Myocyte (in vitro differentiated cells): Measurements from ENCODE around the gene MAP2K2. TPM values are rescaled to one million over a fixed set of nuclear protein-coding genes. Genes with fewer than 3 reads are reported as not detected.
"Not testable (repeated sequence)": the region's sequence is repeated elsewhere in the genome, so short reads cannot be mapped to it uniquely, and the experiment has no call there.

ENCODE experiments used
- DNase-seq: peaks from one replicate; pipeline ENCODE4 v3.0.0-alpha.2; 2012; ENCODE audit warnings: low read depth
- total RNA-seq: library from RNA; depleted of rRNA; stranded (reverse); fragments of >200 nt; gene quantifications from 2 replicates; pipeline ENCODE4 v1.2.3, GENCODE V29; 2014

MAP2K2 gene
- total RNA-seq, 1 donor from 2014 or later: 224 TPM

DNA sequence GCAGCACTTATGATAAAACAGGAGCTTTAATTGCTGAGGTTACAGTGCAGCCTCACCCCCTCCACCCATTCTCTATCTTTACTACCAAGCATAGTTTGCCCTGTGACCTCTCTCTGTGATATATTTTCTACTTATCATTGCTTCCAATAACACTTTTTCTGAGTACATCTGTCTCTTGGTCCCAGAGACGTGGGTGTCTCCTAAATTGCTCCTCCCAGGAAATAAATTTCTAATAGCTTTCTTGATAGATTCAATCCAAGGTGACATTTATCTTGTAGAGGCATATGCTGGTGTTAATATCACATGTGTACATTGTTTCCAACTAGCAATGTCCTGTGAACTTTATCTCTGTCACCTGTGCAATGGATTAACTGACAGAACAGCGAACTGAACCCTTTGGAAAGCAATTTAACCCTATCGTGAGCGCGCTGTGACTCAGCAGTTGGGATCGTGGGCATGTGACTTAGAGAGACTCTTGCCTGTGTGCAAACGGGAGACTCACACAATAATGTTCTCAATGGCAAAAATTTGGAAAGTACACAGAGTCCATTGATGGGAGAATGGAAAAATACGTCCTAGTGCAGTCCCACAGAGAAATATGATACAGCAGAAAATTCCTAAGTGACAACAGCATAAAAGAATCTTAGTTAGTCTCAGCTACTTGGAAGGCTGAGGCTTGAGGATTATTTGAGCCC is 7.0 kb upstream of the MAP2K2 start:
- peak; percentile 74 for DNase-seq

DNA sequence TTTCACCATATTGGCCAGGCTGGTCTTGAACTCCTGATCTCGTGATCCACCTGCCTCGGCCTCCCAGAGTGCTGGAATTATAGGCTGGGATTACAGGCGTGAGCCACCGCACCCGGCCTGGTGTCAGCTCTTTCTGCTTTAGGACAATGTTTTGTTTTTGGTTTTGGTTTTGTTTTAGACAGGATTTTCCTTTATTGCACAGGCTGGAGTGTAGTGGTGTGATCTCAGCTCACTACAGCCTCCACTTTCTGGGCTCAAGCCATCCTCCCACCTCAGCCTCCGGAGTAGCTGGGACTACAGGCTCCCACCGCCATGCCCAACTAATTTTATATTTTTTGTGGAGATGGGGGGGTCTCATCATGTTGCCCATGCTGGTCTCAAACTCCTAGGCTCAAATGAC is 5.1 kb upstream of the MAP2K2 start:
- DNase-seq: not testable (repeated sequence)

DNA sequence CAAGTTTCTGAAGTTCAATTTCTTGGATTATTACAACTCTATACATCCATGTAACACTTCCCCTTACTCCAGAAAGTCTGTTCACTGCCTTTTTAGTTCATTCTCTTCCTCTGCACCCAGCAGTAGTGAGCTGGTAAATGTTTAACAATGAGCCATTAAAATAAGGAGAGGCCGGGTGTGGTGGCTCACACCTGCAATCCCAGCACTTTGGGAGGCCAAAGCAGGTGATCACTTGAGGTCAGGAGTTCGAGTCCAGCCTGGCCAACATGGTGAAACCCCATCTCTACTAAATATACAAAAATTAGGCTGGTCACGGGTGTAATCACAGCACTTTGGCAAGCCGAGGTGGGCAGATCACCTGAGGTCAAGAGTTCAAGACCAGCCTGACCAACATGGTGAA is 3.4 kb upstream of the MAP2K2 start:
- DNase-seq: not testable (repeated sequence)

DNA sequence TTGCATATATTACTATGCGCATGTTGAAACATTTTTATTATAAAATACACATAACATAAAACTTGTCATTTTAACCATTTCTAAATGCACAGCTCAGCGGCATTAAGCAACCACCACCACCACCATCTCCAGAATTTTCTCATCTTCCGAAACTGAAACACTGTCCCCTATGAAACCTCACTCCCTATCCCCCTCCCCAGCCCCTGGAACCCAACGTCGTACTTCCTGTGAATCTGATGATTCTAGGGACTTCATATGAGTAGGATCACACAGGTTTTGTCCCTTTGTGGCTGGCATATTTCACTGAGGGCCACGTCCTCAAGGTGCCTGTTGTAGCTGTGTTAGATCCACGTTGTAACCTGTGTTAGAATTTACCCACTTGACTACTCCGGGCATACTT is 716 bp upstream of the MAP2K2 start:
- no peak for DNase-seq

DNA sequence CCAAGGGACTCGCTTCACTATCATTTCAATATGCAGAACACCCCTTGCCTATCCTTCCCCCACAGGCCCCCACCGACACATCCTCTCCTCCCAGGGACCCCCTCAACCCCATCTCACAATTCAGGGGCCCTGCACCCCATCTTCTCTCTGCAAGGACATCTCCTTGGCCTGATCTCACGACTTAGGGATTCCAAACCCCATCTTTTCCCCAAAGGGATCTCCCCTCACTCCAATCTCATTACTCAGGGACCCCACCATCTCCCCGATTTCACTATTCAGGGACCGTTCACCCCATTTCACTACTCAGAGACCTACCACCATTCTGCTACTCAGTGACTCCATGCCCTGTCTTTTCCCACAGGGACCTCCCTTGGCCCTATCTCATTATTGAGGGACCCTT is 1.4 kb downstream of the MAP2K2 start:
- DNase-seq: no peak

DNA sequence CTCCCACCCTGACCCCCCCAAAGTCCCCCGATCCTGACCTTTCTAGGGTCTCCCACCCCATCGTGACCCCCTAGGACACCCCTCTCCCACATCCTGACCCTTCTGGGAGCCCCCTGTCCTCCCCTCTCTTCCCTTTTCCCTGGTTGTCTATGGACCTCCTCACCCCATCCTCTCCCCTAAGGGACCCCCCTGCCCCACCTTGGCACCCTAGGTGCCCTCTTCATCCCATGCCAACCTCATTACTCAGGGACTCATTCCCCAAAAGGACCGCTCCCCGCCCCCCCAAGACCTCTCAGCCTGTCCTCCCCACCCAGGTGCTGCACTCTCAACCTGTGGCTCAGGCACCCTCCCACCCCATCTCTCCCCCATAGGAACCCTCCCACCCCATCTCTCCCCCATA is 2.1 kb downstream of the MAP2K2 start:
- DNase-seq: no peak

DNA sequence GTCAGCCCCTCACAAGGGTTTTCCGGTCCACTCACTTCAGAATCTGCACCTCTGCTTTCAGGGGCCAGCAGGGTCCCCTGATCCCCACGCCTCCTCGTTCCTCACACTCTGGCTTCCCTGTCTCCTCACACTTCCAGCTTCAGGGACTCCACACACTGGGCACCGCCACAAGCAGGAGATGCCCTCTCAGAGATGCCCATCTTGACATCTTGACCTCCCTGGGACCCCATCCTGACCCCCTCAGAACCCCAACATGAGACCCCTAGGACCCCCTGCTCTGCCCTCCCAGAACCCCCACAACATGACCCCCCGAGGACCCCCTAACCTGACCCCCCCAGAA is 2.7 kb downstream of the MAP2K2 start:
- no peak for DNase-seq

DNA sequence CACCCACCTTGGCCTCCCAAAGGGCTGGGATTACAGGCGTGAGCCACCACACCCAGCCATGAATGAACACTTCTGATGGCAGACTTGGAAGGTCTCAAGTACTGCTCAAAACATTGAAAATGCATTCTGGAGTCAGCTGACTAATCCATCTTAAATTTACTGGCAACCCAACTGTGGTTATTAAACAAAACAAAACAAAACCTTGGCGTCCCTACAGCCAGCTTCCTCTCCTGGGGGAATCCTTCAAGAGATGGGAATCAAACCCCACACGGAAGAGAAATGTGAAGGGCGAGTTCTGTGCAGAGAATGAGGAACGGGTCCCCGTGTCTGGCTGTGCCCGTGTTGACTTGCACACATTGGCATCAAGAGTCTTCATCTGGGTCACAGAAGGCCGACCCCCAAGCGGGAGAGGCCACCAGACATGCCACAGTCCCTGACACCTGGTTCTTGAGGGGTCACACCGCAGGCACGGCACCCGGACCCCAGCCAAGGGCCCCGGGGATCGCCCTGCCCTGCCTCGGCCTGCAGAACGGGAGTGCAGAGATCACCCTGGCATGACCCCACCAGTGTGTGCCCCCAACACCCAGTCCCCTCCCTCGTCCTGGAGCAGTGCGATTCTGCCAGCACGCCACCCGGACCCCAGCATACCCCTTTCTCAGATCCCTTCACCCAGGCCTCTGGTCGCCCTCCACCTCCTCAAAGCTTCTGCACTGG is 3.2 kb downstream of the MAP2K2 start:
- DNase-seq: no peak

DNA sequence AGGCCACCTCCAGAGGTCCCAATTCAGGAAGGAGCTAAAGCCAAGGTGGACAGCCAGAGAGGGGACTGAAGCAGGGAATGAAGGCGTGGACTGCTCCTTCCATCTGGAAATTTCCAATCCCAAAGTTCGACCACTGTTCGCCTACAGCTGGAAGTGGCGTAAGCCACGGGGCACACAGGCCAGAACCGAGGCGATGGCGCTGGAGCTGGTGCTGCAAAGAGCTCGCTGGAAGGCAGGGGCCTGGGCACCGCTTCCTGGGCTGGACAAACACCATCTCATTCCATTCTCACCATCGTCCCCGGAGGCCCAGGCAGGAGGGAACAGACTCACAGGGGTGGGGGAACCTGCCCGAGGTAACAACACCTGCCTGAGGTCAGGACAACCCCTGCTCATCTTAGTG is 4.2 kb downstream of the MAP2K2 start:
- DNase-seq: no peak

DNA sequence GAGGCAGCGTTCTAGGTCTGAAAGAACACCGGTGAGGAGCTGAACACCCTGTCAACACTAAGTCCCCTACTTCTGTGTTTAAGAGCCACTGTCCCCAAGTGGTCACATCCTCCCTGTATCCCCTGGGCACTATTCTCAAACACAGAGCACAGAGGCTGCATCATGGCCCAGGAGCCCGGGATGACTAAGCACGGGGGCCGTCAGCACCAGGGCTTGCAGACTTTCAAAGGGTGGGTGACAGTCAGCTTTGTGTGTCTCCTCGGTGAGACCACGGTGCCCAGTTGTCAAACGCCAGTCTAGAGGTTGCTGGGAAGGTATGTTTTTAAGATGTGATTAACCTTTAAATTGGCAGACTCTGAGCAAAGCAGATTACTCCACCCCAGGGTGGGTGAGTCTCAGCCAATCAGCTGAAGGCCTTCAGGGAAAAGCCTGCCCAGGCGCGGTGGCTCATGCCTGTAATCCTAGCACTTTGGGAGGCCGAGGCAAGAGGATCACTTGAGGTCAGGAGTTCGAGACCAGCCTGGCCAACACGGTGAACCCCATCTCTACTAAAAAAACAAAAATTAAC is 8.0 kb downstream of the MAP2K2 start:
- no peak for DNase-seq

DNA sequence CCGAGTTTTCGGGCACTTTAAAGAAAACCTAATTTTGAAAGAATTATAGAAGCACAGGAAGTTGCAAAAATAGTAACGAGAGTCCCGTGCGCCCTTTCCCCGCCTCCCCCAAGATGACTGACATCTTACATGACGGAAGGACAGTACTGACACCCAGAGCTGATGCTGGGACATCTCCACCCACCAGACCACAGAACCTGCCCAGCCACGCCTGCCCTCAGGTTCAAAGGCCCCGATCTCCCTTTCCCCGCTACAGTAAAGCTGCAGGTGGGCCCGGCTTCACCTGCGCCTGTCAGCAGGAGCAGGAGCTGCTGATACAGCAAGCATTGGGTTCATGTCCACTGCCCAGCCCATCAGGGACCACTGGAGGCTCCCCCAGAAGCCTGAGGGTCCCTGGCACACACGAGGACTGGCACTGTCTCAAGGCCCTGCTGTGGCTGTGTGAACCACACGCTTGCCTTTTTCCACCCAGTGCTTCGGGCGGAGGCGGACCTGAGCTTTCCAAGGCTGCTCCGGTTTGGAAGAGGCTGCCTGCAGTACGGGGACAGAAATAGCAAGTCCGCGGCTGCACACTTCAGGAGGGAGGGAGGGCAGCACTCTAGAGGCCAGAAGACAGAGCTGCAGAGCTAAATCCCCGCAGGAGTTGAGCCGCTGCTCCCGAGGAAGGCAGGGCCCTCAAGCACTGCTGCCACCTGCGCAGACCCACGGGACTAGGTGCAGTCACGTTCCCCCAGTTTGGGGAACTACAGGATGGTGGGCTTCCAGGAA is 8.7 kb downstream of the MAP2K2 start:
- no peak for DNase-seq

DNA sequence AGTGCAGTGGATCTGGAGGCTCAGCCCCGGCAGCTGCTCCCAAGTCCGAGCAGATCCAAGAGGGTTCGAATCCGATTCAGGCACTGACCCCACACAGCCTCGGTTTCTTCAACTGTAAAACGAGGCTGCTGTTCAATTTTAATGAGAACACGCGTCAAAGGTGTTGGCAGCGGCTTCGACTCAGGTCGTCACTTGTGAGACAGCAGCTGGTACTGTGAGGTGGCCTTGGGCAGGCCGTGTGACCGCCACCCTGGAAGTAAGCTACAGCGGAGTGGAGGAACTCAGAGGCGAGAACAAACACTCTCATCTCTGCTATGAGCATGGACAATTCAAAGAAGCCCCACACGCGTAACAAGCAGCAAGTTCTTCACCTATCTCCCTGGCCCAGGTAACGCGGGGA is 9.7 kb downstream of the MAP2K2 start:
- DNase-seq: no peak

DNA sequence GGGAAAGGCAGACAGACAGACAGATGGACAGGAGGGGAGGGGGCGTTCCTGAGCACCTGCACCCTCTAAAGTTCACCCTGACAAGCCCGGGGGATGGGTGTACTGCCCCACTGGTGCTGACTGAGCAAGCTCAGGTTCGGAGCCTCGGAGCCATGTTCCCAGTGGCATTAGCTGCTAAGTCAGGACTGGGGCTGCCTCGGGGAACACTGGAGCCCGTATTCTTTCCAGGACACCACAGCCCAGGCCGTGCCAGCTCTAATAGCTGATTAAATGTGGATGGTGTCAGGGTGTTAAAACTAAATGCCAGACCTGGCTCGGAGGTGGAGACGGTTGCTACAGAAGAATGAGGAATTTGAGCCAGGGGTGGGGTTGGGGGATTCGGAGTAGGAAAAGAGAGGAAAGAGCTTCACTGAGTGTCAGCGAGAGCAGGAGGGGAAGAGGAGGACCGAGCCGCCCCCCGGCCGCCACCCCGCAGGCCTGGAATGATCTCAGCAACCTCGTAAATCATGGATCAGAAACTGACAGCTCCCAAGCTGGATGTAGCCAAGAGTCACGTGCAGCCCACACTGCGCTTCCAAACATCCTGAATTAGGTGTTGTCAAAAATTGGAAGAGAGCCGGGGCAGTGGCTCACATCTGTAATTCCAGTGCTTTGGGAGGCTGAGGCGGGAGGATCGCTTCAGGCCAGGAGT is 10.4 kb downstream of the MAP2K2 start:
- no peak for DNase-seq

DNA sequence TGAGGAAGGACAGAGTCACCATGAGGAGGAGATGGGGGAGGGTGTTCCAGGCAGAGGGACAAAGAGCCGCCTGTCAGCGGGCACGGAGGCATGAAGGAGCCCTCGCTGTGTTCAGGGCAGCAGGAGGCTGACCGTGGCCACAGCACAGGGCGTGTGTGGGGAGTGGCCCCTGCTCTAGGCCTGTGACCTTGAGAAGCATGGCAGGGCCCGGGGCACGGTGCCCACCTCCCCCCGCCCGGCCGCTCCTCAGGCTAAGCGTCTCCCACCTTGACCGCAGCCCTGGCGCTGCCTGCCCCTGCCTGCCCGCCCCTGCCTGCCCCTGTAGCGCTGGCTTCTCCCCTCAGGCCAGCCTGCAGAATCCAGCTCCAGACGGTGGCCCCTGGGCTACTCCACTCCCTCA is 11.6 kb downstream of the MAP2K2 start:
- no peak for DNase-seq

DNA sequence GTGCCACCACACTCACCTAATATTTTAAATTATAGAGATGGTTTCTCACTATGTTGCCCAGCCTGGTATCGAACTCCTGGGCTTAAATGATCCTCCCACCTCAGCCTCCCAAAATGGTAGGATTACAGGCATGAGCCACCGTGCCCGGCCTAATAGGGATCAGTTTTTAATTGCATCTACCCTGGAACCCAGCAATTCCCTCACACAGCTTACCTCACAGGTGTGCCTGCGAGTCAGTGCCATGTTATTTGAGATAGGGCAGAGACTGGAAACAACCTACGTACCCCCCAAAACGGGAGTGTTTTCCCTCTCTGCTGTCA is 14.3 kb downstream of the MAP2K2 start:
- DNase-seq: no peak

DNA sequence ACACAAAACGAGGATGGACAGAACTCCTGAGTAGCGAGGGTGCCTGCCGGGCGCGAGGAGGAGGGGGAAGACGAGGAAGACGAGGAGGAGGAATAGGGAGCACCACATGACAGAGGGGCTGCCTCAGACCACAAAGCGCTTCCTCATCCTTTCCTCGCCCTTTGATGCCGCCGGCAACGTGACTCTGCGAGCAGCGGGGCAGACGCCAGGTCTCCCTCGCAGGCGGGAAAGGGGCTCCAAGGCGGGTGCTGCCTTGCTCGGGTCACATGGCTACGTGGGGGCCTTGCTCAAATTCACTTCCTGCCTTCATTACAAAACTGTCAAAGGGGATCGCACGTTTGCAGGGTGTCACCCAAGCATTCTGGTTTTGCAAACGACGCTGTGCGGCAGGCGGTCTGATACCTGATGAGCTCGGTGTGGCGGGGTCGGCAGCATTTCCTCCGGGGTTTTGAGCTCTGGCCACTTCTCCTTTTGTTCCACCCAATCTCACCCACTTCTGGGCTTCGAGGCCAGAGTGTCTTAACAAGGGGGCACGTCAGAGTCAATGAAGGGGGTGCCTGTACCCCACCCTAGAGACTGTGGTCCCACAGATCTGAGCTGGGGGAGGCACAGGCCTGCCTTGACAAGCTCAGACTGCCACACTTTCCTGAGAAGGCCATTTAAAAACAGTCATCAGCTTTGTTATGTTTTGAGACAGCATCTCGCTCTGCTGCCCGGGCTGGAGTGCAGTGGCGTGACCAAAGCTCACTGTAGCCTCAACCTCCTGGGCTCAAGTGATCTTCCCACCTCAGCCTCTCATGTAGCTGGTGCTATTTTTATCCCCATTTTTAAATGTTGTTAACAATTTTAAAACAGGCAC is 14.9 kb downstream of the MAP2K2 start:
- no peak for DNase-seq

DNA sequence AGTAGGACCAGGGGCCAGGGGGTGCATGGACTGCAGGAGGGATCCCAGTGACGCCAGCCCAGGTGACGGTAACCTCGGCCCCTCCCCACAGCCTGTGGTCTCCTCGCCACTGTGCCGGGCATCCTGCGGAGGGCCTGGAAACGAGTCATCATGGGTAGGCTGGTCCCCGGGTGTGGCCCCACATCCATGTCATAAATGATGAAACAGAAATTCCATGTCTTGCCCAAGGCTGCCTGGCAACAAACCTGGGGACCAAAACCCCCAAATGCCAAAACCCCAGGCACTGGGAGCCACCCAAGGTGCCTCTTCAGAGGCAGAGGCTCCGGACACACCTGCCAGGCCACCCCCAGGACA is 20.9 kb downstream of the MAP2K2 start:
- no peak for DNase-seq

DNA sequence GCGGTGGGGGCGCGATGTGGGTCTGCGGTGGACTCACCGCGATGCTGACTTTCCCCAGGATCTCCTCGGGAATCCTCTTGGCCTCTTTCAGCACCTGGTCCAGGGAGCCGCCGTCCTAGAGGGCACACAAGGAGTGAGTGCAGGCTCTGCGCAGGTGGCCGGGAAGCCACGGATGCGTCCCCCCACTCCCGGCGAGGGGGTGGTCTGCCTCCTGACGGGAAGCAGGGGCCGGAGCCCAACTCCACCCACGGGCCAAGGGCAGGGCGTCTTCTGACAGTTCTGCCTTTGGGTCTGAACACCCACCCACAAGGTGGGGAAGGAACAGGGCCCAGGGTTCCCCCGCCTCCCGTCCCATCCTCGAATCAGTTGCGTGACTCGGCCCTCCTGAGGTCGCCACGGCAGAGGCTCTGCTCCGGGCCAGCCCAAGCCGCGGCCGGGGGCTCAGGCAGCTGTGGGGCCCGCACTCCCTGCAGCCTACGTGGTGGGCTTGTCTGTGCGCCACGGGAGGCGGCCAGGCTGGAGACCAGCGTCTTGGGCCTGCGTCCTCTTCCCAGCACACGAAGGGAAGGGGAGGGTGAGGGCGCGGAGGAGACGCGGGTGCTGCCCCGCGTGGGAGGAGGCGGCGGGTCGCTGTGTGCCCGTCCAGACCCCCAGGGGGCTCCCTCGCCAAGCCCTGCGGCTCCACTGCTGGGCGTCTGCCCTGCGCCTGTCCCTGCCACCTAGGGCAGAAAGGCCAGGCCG is 21.4 kb downstream of the MAP2K2 start:
- no peak for DNase-seq

DNA sequence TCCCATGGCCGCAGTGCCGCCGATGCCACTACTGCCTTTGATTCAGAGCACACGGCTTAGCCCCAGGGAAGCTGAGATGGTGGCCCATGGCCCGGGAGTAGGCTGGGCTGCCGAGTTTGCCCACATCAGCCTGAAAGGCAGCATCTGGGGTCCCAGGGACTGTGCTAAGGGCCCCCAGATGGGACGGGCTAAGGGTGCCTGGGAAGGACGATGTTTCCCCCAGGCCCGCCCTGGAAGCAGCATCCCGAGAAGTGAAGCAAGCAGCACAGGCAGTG is 22.5 kb downstream of the MAP2K2 start:
- no peak for DNase-seq
